ENCODE results near the gene ACE. TPM values are rescaled to one million over a fixed set of nuclear protein-coding genes. Genes with fewer than 3 reads are reported as not detected.

ACE gene
- polyA plus RNA-seq, 1 donor (not counting 4 experiments of a cell fraction or from before 2014, with no cell fraction given): 0.07 TPM

GRCh38 chr17:63486317-63487013, 9.6 kb downstream of the ACE start:
- no peak for TF ChIP-seq EZH2 (IDR thresholded peaks at IDR 0.05; ENCODE audit: low read length)
- TF ChIP-seq, protein P1, sequence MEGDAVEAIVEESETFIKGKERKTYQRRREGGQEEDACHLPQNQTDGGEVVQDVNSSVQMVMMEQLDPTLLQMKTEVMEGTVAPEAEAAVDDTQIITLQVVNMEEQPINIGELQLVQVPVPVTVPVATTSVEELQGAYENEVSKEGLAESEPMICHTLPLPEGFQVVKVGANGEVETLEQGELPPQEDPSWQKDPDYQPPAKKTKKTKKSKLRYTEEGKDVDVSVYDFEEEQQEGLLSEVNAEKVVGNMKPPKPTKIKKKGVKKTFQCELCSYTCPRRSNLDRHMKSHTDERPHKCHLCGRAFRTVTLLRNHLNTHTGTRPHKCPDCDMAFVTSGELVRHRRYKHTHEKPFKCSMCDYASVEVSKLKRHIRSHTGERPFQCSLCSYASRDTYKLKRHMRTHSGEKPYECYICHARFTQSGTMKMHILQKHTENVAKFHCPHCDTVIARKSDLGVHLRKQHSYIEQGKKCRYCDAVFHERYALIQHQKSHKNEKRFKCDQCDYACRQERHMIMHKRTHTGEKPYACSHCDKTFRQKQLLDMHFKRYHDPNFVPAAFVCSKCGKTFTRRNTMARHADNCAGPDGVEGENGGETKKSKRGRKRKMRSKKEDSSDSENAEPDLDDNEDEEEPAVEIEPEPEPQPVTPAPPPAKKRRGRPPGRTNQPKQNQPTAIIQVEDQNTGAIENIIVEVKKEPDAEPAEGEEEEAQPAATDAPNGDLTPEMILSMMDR (optimal IDR thresholded peaks at IDR 0.05 in 1 of 3, IDR thresholded peaks at IDR 0.05 in 1 of 3, conservative IDR thresholded peaks at IDR 0.05 in 1 of 3; ENCODE audit: extremely low read depth in 1 of 3, insufficient read depth in 2 of 3, low read length in 3 of 3): no peak
- no peak overlapping the region for H2AFZ ChIP-seq (ENCODE audit: control insufficient read depth, low read length)
- no peak overlapping the region for H3K4me2 ChIP-seq (ENCODE audit: control insufficient read depth, extremely low read depth, insufficient read depth, low read depth, low read length)
- dilution Hi-C loops (cut with MboI; ENCODE audit: extremely low pct_ligation_motif_present, low sequenced_read_pairs): no loop called here
- no peaks in the 10 kb centered on the region for H3K9me1 ChIP-seq (ENCODE audit: control insufficient read depth, extremely low read depth, insufficient read depth, low read length)
- no peaks in the 10 kb centered on the region for H4K20me1 ChIP-seq (ENCODE audit: control insufficient read depth, extremely low read depth, insufficient read depth, low read length)
- H3K27ac ChIP-seq (ENCODE audit: control insufficient read depth, insufficient read depth, low read length): no peak overlapping the region
- no peaks in the 10 kb centered on the region for H3K9me3 ChIP-seq (ENCODE audit: control insufficient read depth, low read depth, low read length)
- peaks cover 3% of the 10 kb centered on the region for H3K4me1 ChIP-seq (ENCODE audit: control insufficient read depth, extremely low read depth, insufficient read depth, low read length)
- no peaks in the 10 kb centered on the region for H3K79me2 ChIP-seq (ENCODE audit: control insufficient read depth, insufficient read depth, low read length)
- peaks cover 15% of the 10 kb centered on the region for H3K27me3 ChIP-seq (ENCODE audit: control insufficient read depth, extremely low read depth, insufficient read depth, low read length)
- no peak overlapping the region for H3K4me3 ChIP-seq (ENCODE audit: control insufficient read depth in 2 of 3, extremely low read depth in 1 of 3, insufficient read depth in 2 of 3, low read depth in 1 of 3, low read length in 3 of 3)
- H3K9ac ChIP-seq (ENCODE audit: control insufficient read depth, extremely low read depth, insufficient read depth, low read length): no peak overlapping the region
- no peaks in the 10 kb centered on the region for H3K36me3 ChIP-seq (ENCODE audit: control insufficient read depth in 2 of 2, extremely low read depth in 1 of 2, insufficient read depth in 2 of 2, low read length in 2 of 2)
- FAIRE-seq (no peak), DNase-seq (ENCODE audit: low read depth, low spot score) (no peak)

DNA sequence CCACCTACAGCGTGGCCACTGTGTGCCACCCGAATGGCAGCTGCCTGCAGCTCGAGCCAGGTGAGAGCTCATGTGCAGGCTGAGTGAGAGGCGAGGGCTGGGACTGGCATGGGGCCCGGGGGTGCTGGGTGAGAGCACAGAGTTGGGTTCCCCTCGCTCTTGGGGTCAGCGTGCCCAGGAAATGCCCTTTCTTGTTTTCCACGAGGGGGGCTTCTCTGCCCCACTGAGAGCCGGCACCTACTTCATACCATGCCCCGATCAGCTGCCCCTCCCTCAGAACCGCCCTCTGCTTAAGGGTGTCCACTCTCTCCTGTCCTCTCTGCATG, 10.1 kb downstream of the ACE start:
- H3K9me3 ChIP-seq (ENCODE audit: control insufficient read depth, low read depth, low read length): no peaks in the 10 kb centered on the region
- no peak overlapping the region for H3K9ac ChIP-seq (ENCODE audit: control insufficient read depth, extremely low read depth, insufficient read depth, low read length)
- dilution Hi-C loops (cut with MboI; ENCODE audit: extremely low pct_ligation_motif_present, low sequenced_read_pairs): no loop called here
- no peak overlapping the region for H3K4me3 ChIP-seq (ENCODE audit: control insufficient read depth in 2 of 3, extremely low read depth in 1 of 3, insufficient read depth in 2 of 3, low read depth in 1 of 3, low read length in 3 of 3)
- peaks cover 20% of the 10 kb centered on the region for H3K27me3 ChIP-seq (ENCODE audit: control insufficient read depth, extremely low read depth, insufficient read depth, low read length)
- no peak overlapping the region for H3K4me2 ChIP-seq (ENCODE audit: control insufficient read depth, extremely low read depth, insufficient read depth, low read depth, low read length)
- DNase-seq (ENCODE audit: low read depth, low spot score): no peak
- TF ChIP-seq EZH2 (IDR thresholded peaks at IDR 0.05; ENCODE audit: low read length): no peak
- TF ChIP-seq, protein P1 (optimal IDR thresholded peaks at IDR 0.05 in 1 of 3, IDR thresholded peaks at IDR 0.05 in 1 of 3, conservative IDR thresholded peaks at IDR 0.05 in 1 of 3; ENCODE audit: extremely low read depth in 1 of 3, insufficient read depth in 2 of 3, low read length in 3 of 3): no peak
- no peaks in the 10 kb centered on the region for H3K79me2 ChIP-seq (ENCODE audit: control insufficient read depth, insufficient read depth, low read length)
- FAIRE-seq: no peak
- no peaks in the 10 kb centered on the region for H4K20me1 ChIP-seq (ENCODE audit: control insufficient read depth, extremely low read depth, insufficient read depth, low read length)
- no peaks in the 10 kb centered on the region for H3K4me1 ChIP-seq (ENCODE audit: control insufficient read depth, extremely low read depth, insufficient read depth, low read length)
- H3K27ac ChIP-seq (ENCODE audit: control insufficient read depth, insufficient read depth, low read length): no peak overlapping the region
- no peak overlapping the region for H2AFZ ChIP-seq (ENCODE audit: control insufficient read depth, low read length)
- no peaks in the 10 kb centered on the region for H3K36me3 ChIP-seq (ENCODE audit: control insufficient read depth in 2 of 2, extremely low read depth in 1 of 2, insufficient read depth in 2 of 2, low read length in 2 of 2)
- H3K9me1 ChIP-seq (ENCODE audit: control insufficient read depth, extremely low read depth, insufficient read depth, low read length): no peaks in the 10 kb centered on the region
